GM19099 (cell line): ENCODE data around the gene C1orf74.

Source experiments
- POLR2A ChIP-seq: IDR thresholded peaks from 3 replicates; pipeline ENCODE4 v1.6.1; 2011; ENCODE audit warnings: low read depth; ENCODE audit not compliant: insufficient read length; ENCODE audit errors: extremely low read depth

The C1orf74 gene

DNA sequence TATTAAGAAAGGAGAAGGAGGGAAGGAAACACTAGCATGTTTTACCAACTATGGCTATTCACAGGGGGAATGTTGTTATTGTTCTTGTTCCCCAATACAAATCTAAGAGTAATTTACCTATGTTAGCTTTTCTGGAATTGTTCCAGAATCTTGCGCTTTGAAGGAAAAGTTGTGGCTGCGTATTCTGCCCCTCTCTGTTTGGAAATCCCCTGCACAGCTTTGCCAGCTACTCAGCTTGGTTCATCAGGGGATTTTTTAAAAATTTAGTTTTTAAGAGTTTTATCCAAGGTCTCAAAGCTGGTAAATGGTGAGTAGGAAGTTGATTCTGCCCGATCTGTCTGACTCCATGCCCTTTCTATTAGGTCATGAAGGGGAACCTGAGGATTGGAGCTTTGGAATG, 31.1 kb upstream of the C1orf74 start:
- TF ChIP-seq POLR2A: no peak

DNA sequence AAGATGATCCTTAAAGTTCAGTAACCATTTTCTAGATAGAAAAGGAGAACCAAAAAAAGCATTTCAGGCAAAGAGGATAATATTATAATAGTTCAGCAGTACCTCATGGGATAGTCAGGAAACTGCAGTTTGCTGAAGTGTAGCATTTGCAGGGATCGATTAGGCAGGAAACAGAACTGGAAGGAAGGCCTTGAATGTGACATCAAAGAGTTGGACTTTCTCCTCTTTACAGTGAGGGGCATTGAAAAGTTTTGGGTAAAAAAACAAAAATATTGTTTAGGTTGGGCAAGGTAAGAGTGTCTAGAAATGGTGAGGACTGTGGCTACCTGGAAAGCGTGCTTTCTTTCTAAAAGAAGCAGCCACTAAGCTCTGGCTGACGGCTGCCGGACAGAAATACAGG, 29.5 kb upstream of the C1orf74 start:
- TF ChIP-seq POLR2A: no peak

DNA sequence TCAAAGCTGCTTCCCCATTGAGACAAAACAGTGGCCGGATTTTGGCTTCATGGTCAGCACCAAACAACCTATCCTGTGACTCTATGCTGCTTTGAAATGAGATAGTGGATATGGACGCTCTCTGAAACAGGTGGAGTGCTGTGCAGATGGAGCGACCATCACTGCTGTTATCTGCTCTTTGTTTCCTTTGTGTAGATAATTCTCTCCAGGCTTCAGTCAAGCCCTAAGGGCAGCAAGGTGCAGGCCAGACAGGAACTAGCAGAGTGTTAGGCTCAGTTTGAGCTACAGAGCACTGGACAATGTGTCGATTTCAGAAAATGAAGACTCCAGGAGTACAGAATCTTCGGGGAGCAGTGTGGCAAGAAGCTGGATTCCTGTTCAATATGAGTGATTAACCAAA, 26.4 kb upstream of the C1orf74 start:
- no peak for TF ChIP-seq POLR2A

DNA sequence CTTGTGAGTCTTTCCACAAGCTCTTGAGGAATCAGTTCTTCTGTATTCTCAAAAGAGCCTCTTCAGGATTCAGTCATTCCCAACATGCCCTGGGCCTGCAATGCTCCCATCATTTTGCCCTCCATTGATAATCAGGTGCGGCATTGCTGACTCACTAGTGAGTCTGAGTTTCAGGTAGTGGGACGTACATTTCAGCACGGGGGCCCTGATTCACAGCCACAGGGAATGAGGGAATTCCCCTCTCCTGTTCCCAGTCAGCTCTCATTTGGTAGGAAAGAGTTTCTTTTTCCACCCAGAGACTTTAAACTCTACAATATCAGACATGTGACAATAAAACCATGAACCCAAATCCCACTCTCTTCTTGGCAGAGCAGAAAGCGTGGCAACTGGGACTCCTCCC, 25.3 kb upstream of the C1orf74 start:
- TF ChIP-seq POLR2A: no peak

DNA sequence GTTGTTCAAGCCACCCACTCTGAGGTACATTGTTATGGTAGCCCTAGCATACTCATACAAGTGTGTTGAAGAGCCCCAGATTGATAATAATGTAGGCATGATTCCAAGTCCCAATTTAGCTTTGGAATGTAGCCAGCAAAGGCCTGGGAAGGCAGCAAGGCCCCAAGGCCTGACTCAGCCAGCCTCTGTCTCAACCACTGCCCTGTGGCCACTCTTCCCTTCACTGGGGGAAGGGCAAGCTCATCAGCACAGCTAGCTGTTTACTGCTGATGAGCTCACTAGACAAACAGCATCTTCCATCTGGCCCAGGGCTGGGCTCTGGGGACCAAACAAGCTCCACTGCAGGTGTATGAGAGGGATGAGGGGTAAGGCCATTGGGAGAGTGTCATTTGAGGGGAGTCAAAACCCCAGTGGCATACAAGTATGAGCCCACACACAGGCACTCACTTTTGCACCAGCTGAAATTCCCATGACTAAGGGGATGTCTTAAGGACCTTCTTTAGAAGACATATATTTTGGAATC, 23.8 kb upstream of the C1orf74 start:
- no peak for TF ChIP-seq POLR2A

DNA sequence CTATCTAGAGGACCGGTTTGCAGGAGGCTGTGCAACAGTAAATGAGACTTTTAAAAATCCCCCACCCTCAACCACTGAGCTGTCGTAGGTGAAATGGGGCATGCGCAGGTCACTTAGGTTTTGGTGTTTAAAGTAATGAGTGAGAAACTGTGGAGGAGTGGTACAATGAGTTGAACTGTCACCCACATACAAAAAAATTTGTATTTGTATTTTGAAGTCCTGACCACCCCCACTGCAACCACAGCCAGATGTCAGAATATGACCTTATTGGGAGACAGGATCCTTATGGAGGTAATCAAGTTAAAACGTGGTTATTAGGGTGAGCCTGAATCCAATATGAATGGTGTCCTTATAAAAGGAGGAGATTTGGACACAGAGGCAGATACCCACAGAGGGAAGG, 23.1 kb upstream of the C1orf74 start:
- TF ChIP-seq POLR2A: no peak

DNA sequence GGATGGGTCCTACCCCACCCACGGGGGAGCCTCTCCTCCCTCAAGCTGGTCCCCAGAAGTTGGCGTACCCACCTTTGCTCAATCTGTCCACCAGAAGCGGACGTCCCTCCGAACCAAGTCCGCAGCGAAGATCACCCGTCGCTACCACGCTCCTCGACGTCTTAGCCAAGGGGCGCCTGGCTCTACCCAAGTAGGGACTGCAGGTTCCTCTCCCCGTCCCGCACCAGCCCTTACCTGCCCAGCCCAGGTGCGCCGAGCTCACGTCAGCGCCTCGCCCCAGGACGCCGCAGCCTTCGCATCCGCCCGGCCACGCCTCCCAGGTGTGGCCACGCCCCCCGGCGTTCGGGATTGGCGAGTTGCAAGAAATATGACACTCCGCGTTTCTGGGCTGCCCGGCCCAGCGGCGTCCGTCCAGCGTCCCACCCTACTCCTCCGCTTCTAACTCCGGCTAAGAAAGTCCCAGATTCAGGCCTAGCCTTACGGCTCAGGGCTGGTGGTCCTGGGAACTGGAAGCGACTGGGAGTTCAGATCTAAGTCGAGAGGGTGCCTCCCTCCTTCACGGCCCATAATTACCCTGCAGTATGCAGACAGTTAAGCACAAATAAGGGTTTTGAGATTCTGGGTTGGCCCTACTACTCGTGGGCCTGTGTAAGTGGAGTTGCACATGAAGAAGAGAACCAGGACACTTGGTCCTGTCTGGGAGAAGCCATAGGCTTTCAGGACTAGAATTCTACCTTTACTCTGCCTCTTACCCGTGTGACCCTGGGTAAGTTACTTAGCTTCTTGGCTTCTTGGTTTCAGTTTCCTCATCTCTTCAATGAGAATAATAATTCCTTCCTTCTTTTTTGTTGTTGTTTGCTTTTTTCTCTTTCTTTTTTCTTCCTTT, 21.8 kb upstream of the C1orf74 start, which contains the start of gene IRF6:
IRF6 (minus strand) TSS at position 268 of the 886 bp plus-strand sequence. CDS start 4,729 bp downstream, outside the sequence.
- TF ChIP-seq POLR2A: no peak

DNA sequence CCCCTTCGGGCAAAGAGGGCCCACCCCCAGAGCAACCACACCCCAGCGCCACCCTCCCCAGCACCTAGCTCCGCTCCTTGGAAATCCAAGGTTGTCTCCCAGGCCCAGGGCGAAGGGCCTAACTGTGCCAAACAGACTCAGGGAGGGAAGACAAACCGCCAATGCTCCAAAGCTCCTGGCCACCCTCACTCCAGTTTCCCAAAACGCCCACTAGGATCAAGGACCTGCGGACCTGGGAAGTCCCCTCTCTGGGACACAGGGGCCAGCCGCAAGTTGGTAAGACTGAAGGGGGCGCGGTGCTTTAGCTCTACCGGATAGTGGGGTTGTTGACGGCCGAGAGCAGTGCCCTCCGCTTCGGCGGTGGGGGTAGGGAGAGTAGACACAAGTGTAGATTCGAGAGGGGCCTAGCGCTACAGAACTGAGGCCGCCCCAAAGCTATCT, 21.0 kb upstream of the C1orf74 start:
- no peak for TF ChIP-seq POLR2A

DNA sequence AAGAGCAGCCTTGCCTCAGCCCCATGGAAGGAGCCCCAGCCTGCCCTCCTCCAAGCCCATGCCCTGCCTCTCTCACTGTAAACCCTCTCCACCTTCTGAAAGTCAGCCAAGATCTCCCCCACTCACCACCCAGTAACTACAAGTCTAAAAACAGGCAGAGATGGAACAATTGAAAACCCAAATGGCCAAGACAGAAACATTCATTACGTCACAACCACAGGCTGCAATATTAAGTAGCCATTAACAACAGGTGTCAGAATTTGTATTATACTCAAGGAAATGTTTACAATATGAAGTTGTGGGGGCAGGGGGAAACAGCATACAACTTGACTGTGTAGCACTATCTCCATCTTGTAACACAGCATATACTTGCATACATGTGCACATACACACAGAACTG, 19.2 kb upstream of the C1orf74 start:
- no peak for TF ChIP-seq POLR2A

DNA sequence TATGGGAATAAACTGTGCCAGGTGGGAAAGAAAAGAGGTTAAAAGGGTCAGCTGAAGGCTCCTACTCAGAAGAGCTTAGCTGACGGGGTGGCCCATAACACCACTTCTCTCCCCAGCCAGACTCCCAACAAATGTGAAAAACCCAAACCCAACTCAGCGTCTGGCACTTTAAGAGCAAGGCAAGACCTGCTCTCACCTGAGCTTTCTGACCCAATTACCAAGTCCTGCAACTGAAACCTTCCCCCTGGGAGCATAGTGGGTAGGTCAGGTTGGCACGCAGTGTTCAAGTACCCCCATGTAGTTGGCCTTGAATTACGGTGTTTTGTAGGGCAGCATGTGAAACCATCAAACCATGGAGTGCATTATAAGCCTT, 18.4 kb upstream of the C1orf74 start:
- no peak for TF ChIP-seq POLR2A

DNA sequence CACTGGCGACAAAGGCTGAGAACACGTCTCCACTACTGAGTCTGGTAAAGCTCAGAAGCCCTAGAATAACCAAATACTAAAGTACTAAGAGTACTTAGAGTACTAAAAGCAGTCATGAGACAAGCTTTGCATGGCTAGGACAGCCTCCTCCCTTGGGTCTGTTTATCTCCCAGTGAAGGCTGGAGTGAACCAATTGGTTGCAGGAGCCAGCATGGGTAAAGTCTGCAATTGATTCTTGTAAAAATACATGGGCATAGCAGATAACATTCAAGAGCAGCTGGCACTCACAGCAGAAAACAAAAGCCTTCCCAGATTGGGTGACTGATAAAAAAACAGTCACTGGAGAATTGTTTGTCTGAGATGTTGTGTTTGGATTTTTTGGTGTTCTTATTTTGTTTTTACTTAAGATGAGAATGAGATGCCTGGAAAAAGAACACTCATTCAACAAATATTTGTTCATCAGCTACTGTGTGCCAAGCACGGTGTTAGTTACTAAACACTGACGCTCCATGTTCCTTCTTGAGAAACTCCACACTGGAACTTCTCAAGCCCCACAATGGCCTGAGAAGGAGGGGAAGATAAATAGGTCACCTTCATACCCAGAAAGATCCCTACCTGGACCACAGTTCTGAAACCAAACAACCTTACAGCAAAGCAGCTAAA, 17.9 kb upstream of the C1orf74 start:
- TF ChIP-seq POLR2A: no peak

DNA sequence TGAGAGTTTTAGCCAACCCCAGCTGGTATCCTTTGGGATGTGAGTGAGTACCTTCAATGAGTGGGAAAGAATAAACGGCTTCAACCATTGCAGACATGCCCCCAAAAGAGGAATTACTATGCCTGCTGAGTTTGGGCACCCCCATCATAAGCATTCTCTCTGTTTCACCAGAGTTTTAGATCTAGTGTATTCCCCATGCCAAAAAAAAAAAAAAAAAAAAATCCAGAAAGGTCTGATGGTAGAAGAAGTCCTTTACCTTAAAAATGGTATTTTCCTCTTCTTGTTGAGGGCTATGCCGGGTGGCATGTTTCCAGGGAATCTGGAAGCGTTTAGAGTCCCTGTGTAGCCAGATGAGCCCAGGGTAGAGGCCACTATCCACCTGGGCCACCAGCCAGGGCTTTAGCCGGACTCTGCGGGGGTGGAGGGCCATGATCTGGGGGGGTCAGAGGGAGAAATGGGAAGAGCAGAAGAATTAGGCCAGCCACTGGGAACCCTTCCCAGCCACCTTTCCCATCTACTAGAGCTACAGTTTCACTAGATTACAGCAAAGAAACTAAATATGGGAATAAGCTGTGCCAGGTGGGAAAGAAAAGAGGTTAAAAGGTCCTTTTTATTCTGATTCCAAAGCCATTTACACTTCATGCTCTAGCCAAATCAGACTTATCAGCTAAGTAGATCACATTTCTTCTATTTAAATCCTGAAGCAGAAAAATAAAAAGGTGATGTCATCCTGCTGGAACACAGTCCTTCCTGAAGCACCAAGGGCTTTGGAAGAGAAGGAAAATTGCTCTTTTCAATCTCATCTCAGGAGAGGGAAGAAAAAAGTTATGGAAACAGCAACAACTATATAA, 16.9 kb upstream of the C1orf74 start:
- TF ChIP-seq POLR2A: no peak

DNA sequence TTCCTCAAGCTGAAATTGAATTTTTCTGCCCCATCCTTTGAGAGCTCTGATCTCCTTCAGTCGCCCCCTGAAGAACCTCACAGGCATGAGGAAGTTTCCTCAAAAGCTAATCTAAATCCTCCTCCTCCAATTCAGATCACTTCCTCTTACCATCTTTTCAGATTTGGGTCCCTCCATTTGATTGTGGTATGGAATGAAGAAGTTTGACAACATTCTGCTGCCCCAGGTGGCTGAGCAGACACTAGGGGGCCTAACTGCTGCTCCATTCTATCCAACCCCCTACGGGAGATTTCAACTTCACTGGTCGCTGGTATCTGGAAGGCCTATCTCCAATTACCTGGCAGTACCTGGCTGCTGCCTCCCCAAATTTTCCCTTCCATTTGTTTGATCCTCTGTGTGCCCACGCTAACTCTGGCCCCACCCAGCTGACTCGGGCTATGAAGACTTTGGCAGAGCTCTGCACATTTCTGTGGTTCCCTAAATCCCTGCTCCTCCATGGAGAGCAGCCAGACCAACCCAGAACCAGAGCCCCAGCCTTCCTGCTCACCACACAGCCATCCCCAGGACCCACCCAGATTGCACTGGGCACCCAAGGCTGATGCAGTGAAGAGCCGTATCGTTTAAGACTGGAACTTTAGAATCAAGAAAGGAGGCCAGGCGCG, 13.8 kb upstream of the C1orf74 start:
- no peak for TF ChIP-seq POLR2A

DNA sequence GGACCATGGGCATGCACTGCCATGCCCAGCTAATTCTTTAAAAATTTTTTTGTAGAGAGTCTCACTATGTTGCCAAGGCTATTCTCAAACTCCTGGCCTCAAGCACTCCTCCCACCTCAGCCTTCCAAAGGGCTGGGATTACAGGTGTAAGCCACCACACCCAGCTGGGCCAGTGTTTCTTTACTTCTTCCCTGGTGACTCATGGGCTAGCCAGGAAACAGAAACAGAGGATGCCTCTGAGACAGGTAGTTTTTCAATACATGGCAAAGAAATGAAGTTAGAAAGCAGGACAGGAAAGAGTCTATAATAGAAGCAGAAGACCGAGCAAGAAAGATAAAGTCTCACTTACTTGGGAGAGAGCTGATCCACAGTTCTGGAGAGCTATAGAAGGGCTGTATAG, 7.6 kb upstream of the C1orf74 start:
- TF ChIP-seq POLR2A: no peak
